Activated CD4-positive, alpha-beta T cell treated with anti-CD3 and anti-CD28 coated beads, Interleukin-2, Interleukin-4, amounts not matched to agents 100 ng/mL and 50 ng/mL, durations not matched to agents 16 hours and 8 hours (primary cell): Measurements from ENCODE around the gene IDH3G.

Experiments
- DNase-seq: peaks from one replicate; pipeline ENCODE4 v3.0.0-alpha.2; 2020; ENCODE audit warnings: low spot score

Gene IDH3G

DNA sequence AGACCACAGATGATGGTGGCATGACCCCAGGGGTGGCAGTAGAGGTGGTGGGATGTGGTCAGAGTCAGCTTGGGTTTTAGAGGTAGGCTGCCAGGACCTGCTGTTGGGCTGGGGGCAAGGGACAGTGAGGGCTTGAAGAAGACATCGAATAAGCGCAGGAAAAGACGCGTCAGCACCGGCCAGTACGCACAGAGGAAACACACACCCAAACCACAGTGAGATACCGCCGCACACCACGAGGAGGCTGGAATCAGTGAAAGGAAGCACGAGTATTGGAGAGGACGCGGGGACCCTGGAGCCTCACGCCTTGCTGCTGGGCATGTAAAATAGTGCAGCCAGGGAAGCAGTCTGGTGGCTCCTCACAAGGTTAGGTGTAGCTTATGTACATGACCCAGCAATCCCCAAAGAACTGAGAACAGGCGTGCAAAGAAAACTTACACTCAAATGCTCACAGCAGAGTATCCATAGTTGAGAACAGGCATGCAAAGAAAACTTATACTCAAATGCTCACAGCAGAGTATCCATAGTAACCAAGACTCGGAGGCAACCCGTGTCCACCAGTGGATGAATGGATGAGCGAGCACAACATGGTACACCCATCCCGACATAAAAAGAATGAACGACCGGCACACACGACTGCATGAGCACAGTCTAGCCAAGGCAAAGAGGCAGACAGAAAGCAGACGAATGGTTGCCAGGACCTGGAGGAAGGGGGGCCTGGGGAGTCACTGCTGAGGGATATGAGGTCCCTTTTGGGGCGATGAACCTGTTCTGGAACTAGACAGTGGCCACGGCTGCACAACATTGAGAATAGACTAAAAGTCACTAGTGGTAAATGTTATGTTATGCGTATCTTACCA lies 22.9 kb upstream of the IDH3G start:
- no peak for DNase-seq

DNA sequence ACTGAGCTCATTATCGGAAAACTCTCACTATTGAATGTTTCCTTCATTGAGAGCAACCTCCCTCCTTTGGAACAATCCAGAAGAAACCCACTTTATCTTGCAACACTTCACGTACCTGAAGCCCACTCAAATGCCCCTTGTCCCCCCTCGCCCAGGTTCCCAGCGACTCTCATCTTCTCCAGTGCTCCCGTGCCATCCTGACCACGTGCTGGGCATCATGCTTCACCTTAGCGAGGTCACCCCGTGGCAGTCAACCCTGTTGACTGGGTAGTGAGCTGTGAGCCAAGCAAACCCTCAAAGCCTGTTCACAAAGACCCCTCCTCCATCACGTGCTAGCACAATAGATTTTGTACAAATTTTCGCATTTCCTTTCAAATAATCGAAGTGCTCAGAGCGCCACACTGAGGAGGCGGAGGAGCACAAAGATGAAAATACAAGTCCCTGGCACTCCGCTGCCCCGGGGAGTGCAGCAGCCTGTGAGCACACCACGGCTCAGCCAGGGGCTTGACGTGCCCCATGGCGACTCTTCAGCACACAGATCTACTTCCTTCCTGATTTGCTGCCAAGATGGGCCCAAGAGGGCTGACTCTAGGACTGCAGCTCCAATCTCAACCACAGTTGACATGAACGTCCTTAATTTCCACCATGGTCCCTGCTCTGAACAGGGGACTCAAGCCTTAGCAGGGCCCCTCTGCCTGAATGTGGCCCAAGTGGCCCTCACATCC lies 20.6 kb upstream of the IDH3G start:
- no peak for DNase-seq

DNA sequence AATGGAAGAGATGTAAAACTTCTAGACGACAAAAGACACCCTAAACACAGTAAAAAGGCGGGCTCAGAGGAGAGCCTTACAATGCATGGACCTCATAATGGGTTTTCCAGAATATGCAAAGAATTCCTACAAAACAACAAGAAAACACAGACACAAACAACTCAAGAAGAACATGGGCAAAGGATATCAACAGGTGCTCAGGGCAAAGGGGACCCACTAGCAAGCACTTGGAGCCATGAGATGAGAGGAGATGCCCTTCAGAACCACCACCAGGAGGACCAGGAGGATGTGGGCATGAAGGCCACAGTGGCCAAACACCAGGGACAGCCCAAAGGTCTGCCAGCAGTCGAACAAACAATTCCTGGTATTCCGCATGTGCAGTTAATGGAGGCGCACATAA lies 19.0 kb upstream of the IDH3G start:
- no peak for DNase-seq

DNA sequence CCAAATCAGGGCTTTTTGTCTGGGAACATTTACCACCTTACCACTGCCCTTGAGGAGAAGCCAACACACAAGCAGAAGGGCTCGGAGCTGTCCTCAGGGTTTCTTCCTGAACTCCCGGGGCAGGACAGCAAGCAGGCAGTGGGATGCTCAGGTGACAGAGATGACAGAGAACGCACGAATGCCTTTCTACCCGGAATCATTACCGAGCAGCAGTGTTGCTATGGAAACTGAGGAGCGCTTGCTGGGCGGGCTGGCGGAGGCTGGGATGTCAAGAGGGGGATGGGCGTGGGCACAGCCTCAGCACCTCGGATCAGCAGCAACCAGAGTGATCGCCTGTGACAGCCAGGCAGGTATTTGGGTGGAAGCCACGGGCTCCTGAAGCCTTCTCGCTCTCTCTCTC lies 18.0 kb upstream of the IDH3G start:
- DNase-seq: no peak

DNA sequence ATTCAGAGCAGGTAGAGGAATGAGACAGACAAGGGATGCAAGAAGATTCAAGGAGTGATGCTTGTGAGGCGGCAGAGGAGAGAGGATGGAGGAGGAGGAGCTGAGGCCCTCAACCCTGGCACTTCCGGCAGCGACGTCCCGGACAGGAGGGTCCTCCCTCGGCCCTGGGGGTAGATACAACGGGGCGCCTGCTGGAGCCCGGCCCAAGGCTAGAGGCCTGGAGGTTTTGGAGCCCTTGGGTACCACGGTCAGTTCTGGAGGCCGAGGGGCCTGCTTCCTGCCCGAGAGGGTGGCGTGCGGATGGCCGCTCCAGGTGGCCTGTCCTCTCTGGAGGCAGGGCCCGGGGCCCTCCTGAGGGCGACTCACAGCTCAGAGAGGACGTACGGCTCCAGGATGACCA lies 13.8 kb upstream of the IDH3G start:
- no peak for DNase-seq

DNA sequence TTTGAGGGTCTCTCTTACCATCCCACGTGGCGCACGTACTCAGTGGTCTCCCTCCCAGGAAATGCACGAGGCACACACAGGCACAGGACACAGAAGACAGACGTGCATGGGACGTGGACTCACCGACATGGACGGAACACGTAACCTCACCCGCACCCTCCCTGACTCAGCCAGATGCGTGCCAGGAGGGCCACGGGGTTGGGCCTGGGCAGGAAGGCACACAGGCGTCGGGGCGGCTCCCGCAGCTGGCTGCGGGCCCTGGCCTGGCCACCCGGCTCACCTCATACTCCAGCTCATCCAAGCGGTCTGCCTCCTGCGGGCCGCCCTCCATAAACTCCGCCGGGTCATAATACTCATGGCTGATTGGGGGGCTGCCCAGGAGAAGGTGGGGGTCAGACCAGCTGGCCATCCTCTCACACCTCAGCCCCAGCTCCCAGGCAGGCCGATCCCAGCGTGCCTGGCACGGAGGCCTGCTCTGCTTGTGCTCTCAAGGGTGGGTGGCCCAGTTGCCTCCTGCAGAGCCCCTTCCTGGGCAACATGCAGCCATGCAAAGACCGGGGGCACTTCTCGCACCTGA lies 12.9 kb upstream of the IDH3G start:
- DNase-seq: no peak

DNA sequence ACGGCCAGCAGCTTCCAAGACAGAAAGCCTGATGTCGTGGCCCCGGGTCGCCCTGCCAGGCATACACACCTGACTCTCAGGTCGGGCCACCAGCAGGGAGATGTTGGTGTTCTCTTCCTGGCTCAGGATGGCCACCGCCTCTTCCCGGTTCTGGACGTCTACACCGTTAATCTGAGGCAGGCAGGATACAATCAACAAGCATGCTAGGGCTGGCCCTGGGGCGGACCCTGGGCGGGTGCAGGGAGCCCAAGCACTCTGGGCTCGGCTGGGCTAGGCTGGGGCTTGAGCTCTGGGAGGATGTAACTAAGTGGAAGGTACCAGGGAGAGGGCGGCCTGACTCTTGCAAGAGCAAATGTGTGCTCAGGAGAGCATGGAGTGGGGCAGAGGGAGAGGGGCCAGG lies 11.3 kb upstream of the IDH3G start:
- DNase-seq: no peak

DNA sequence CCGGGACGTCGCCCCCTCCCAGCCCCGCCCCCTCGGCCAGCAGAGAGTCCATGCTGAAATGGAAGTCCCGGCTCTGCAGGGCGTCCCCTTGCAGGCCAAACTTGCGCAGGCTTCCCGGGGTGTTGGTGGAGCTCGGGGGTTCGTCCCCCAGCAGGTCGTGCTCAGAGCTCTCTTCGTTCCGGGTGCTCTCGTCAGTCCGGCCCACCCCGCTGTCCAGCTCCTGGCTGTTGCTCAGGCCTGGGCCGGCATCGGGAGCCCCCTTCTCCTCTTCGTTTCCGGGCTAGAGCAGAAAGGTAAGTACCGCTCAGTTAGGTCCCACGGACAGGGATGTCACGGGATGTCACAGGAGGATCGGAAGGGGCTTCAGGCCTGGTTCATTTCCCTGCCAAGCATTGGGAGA lies 10.4 kb upstream of the IDH3G start:
- no peak for DNase-seq

DNA sequence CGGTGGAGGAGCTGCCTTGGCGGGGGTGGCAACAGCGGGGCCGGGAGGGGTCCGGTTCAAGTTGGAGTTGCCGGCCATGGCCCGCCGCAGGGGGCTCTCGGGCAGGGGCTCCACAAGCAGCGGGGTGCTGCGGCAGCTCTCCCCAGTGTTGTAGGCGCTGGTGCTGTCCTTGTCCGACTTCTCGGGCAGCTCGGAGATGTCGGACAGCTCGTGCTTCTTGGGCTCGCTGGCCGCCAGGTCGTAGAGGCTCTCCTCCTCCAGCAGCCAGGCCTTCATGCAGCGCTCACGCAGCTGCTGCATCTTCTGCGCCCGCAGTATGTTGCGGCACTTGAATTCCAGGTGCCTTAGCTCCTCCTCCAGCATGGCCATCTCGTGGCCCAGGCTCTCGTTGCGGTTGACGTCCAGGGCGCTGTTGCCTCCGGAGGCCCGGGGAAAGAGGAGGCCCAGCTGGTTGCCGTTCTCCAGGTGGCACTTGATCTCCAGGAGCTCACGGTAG lies 10.0 kb upstream of the IDH3G start:
- DNase-seq: no peak

DNA sequence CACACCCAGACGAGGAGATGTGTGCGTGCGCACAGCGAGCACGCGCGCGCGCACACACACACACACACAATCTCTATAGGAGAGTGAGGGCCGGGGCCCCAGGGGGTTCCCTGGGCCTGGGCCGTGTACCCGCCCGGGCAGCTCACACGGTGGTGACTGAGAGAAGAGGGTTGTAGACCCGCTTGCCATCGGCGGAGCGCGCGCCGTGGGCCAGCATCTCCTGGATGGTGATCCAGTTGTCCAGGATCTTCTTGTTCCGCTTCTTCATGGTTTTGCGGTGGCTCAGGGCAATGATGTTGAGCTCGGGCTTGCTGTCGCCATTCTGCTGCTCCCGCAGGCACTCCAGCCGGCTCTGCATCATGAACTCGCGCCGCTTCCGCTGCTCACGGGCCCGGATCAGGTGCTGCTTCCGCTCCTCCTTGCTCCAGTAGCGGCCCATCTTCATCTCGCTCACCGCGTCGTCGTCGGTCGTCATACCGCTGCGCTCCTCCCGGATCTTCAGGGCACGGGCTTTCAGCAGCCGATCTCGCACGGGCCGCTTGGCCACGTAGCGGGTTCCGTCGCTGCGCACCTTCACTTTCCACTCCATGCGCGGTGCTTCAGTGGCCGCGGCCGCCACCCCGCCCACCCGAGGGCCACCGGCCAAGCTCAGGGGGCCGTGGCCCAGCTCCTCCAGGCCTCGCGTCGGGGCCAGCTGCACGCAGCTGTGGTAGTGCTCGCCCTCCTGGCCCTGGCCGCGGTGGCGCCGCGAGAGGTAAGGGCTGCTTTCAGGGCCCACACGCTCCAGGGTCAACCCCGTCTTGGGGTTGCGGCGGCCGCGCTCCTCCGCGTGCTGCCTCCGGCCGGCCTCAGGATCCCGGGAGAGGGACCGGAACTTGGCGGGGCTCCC lies 9.3 kb upstream of the IDH3G start:
- no peak for DNase-seq

DNA sequence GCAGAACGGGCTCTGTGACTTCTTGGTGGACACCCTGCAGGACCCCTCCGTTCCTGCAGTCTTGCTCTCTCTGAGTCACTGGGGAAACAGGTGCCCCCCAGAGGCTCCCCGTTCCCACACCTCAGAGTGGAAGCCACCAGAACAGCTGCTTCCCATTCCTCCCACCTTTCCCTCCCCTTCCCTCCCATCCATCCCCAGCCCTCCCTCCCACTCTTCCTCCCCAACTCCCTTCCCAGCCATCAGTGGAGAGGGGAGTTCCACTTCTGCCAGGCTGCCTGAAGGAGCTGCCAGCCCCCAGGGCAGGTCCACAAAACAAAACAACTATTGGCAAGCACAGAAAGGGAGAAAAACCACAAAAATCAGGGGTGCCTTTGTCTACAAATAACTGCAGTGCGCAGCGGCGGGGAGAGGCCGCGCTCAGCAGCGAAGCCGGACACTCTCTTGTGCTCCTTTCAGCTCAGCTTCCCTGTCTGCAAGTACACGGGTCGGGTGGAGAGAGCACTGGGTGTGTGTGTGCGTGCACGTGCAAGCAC lies 8.4 kb upstream of the IDH3G start:
- no peak for DNase-seq

DNA sequence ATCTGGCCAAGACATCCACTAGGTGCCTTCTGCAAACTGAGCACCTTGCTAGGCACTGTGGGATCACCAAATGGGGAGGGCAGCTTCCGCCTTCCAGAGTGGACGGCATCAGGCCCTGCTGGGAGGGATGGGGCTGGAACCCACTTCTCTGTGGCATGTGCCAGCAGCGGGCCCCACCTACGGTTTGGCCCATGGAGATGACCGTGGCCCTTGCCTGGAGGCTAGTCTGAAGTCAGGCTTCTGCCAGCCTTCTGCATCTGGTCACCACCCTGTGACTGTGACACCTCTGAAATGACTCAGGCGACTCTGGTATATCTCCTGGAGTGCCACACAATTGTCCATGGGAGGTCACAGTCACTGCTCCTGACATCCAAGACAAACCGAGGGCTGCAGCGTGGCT lies 7.5 kb upstream of the IDH3G start:
- DNase-seq: no peak

DNA sequence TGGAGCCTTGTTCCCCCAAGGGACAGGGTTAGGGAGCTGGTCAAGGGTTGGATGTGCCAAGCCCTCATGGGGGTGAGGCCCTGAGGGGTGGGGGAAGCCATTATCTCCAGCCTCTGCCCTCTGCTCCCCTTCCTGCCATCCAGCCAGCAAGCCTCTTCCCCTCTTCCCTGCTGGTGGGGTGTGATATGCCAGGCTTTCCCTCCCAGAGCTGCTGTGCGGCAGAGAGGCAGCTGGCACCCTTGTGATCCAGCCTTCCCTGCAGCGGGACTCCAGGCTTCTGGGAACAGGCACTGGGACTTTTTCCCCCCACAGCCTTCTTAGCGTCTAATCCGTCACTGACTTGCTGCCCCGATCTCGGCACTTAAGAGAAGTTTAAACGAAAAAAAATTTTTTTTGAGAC lies 6.6 kb upstream of the IDH3G start:
- DNase-seq: no peak

DNA sequence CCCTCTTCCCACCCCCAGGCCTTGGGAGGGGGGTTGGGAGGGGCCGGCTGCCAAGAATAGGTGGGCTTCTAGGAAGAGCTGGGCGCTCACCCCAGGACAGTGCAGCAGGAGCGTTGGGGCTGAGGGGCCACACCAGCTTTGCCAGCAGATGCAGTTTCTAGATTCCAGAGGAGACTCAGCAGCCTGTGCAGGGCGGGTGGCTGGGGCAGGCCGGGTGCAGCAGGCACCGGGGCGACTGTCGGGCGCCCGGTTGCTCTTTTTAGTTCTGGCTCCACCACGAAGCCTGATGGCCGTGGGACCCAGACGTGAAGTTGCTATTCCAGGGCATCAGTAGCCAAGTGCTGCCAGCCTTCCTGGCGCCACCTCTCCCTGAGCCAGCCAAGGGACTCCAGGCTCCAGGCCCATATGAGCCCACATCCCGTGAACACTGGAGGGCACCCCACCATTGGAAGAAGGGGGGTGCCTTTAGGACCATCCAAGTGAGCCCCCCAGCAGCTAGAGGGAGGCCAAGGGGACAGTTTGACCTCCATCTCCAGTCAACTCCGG lies 6.1 kb upstream of the IDH3G start:
- no peak for DNase-seq

DNA sequence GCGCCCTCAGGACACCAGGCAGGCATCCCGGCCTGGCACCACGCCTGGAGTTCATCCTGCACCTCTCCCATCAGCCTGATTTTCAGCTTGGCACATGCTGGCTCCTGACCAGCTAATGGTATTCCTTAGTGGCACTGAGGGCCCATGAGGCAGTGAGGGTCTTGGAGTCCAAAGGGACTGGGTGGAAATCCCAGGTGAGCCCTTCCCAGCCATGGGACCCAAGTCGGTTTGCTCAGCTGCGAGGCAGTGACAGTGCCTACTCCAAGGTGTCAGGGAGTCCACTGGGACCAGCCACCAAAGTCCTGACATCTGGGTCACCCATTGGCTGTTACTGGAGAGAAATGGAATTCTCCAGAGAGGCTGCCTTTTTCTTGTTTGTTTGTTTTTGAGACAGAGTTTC lies 5.2 kb upstream of the IDH3G start:
- no peak for DNase-seq

DNA sequence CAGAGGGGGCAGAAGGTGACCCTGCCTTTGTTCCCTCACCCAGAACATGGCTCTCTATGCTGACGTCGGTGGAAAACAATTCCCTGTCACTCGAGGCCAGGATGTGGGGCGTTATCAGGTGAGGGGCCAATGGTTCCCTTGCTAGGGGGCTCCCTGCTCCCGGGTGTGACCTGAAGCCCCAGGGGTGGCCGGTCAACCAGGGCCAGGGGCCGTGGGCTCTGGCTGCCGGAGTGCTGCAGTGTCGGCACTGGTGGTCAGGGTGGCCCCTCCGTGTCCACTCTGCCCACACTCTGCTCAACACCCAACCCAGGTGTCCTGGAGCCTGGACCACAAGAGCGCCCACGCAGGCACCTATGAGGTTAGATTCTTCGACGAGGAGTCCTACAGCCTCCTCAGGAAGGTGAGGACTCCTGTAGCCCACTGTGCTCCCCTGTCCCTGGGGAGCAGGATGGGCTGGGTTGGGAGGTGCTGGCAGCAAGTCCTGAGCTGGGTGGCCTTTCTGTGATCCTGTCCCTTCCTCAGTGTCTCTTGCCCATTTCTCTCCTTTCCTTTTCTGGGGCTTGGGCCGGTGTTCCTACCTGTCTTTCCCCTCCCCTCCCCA lies 3.3 kb upstream of the IDH3G start:
- DNase-seq: no peak

DNA sequence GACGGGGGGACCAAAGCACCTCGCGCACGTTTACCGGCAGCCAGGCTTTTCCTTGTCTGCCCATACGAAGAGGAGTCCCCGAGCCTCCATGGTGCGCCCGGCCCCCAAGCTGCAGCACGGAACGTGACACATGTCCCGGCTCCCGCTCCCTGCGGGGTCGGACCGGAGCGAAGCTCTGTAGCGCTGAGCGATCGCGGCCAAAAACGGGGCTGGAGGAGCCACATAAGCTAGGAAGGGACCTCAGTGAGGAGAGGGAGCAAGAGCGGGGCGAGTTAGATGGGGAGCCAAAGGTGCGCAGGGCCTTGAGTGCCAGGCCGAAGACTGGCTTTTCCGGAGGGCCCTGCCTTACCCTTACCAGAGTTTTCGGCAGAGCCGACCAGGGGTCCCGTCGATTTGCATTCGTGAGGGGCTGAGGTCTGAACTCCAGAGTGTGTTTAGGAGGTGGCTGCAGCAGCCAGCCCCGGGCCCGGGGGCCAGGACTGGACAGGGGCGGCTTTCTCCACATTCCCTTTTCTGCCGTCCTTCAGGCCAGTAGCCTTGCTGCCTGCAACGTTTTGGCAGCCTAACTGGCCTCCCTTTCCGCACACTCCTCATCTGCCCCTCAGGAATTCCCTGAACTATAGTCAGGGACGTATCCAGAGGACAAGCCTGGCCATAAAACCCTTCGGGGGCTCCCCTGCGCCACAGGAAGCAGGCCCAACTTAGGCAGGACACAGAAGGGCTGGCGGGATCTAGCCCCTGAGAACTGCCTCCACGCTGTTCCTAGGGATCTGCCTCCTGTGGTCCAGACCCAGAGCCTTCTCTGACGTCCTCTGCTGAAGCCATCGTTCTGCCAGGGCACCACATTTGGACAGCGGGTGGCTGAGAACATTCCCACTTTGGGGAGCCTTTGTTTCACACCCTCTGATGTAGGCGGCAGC lies 982 bp upstream of the IDH3G start:
- DNase-seq: no peak

DNA sequence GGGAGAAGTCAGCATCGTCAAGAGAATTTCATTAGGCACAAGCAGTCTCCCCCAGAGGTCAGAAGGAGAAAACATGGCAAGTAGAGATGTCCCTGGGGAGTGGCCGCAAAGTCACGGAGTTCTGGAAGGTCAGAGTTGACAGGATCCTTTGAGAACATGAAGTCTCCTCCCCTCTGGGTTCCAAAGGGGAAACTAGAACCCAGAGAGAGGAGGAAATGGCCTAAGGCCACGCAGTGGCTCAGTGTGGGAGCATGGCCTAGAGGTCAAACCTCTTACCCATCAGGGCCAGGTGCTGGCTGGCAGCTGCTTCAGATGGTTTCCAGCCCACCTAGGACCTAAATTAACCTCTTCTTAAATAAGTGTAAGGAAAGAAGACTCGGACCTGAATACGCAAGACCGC lies 884 bp downstream of the IDH3G start:
- no peak for DNase-seq

DNA sequence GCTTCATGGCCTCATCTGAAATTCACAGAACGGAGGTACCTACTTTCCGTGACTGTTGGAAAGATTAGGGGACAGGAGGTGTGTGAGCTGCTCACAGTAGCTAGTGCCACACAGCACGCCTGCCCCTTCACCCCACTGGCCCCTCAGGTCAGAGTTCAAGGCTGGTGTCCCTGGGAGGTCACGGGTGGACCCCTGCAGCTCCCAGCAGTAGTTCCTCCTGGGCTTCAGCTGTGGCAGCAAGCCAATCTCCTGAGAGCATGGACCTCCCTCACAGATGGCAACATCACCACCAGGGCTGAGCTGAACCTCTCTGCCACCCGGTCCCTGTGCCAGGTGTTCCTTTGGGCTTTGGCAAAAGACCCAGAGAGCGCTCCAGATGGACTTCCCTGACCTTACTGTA lies 1.8 kb downstream of the IDH3G start:
- no peak for DNase-seq
